GM19351 (cell line): ENCODE measurements around the gene ANTXR1.

Experiments
- ATAC-seq: cut with Tn5 transposase; IDR thresholded peaks from one replicate; pipeline ENCODE4 v1.9.1; 2021; ENCODE audit warnings: mild to moderate bottlenecking, moderate library complexity; ENCODE audit not compliant: unreplicated experiment

ANTXR1 gene

GRCh38 chr2:69013142-69013839 lies at the start of gene ANTXR1:
Gene ANTXR1 (plus strand): TSS chr2:69013179. CDS start chr2:69013500, 321 bp downstream.
- ATAC-seq: no peak

- no peak for ATAC-seq
Measured at GRCh38 chr2:68964282-68964681, 48.7 kb upstream of the ANTXR1 start.

GRCh38 chr2:68968221-68968620 lies 44.8 kb upstream of the ANTXR1 start:
- no peak for ATAC-seq

DNA sequence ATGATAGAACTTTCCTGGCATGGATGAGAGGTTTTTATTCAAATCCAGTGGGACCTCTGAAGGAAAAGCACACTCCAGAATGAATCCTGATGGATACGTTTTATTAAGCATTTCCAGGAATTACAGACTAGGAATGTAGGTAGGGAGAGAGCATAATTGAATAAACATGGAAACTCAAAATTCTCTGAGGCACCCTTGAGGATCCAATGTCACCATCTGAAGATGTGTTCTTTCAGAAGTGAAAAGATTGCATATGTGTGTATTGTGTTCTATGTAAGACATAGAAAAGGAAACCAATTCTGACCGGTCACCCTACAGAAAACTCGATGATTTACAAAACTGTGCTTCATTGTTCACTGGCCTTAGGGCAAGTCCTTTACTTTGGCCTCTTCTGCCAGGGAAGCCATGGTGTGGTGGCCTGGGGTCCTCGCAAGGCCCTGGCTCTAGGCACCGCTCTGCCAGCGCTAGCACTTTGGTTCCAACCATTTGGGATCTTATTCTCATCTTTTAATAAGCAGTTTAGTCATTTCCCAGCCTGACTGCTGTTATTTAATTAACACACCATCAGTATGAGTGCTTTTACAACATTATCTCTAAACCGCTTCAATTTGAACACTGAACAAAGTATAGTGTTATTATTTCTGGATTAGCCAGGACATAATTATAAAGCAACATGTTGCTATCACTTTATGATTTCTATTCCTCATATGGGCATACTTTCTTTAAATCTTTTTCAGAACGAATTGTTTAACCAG lies 43.1 kb upstream of the ANTXR1 start:
- ATAC-seq: no peak

GRCh38 chr2:68970566-68971265 lies 42.3 kb upstream of the ANTXR1 start:
- ATAC-seq: no peak

- ATAC-seq: no peak
Measured at GRCh38 chr2:68971591-68972231, 41.3 kb upstream of the ANTXR1 start.

GRCh38 chr2:68974251-68974650 lies 38.7 kb upstream of the ANTXR1 start, which contains the start of gene GKN1:
Gene GKN1 (plus strand): TSS chr2:68974636. CDS start chr2:68974678, 42 bp downstream.
- ATAC-seq: no peak

GRCh38 chr2:68974946-68975665 lies 37.9 kb upstream of the ANTXR1 start:
- no peak for ATAC-seq

GRCh38 chr2:68975844-68976243 lies 37.1 kb upstream of the ANTXR1 start:
- ATAC-seq: no peak

DNA sequence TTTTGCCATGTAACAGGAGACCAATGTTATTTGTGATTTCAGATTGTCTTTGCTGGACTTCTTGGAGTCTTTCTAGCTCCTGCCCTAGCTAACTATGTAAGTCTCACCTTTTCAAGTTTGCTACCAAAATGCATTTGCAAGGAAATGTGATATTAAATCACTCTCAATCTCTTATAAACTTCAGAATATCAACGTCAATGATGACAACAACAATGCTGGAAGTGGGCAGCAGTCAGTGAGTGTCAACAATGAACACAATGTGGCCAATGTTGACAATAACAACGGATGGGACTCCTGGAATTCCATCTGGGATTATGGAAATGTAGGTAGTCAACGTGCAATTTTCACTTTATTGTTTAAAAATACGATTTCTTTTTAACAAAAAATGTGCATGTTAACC lies 35.5 kb upstream of the ANTXR1 start:
- no peak for ATAC-seq

DNA sequence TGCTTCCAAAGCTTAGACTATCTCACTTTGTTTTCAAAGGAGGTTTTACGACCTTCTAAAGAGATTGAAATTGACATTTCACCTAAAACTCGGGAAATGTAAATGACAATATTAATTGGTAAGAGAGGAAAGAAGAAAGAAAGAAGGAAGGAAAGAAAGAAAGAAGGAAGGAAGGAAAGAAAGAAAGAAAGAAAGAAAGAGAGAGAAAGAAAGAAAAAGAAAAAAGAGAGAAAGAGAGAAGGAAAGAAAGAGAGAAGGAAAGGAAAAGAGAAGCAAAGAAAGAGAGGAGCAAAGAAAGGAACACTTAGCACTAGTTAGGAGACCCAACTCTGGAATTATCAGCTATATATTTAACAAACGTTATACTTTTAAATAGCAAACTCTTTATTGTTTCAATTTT lies 34.9 kb upstream of the ANTXR1 start:
- ATAC-seq: no peak

GRCh38 chr2:68980956-68981355 lies 32.0 kb upstream of the ANTXR1 start:
- ATAC-seq: no peak

DNA sequence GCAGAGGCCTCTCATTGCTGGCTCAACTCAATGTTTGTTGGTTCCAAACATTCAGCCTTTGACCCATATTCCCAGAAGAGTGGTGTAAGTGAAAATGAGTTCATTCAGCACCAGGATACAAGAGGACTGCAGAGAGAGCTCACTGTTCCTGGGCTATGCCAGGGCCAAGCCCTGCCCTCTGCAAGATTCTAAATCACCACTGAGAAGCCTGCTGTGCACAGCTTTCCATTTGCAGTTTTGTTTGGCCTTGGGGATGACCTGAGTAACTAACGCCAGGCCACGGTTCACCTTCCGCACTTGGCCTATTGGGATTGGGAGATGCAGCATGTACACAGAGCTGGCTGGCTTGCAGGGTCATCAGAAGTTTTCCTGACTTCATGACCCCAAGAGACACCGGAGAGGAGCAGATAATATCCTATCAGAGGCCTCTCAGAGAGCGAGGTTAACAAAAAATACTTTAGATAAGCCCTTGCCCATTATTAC lies 25.9 kb upstream of the ANTXR1 start:
- ATAC-seq: no peak

GRCh38 chr2:68989035-68989434 lies 23.9 kb upstream of the ANTXR1 start:
- ATAC-seq: no peak

- ATAC-seq: no peak
Measured at GRCh38 chr2:68992341-68992740, 20.6 kb upstream of the ANTXR1 start.

DNA sequence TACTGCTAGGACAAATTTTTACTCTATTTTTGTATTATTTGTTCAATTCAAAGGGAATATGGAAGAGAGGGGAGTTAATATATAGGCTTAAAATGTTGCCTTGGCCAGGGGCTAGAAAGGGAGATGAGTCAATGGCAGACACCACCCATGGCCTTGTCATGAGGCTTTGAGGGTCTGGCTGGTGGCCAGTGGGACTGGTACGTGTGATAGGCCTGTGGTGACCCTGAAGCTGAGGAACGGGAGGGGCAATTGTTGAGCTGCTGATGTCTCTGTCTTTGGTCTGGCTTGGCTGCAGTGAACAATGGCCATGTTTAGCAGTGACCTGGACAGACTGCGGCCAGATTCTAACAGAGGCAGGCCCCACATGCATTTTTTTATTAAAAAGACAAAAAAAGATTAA lies 20.0 kb upstream of the ANTXR1 start:
- ATAC-seq: no peak

DNA sequence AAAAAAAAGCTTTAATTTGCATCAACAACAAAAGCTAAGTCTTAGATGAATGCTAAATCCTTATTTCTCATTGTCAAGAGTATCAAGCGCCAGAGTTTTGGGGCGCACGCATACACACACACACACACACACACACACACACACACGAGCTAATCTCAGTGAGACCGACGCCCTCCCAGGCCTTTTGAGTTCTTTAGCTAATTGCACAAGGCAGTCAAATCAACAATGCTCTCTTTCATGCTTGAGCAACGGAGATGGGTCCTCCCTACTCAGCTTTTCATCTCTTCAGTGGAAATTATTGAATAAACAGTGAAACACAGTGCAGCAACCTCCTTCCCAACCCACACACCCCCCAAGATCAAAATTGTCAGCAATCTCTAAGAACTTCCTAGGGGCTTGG lies 19.3 kb upstream of the ANTXR1 start:
- no peak for ATAC-seq

- ATAC-seq: no peak
Measured at GRCh38 chr2:68994864-68995263, 18.1 kb upstream of the ANTXR1 start.

DNA sequence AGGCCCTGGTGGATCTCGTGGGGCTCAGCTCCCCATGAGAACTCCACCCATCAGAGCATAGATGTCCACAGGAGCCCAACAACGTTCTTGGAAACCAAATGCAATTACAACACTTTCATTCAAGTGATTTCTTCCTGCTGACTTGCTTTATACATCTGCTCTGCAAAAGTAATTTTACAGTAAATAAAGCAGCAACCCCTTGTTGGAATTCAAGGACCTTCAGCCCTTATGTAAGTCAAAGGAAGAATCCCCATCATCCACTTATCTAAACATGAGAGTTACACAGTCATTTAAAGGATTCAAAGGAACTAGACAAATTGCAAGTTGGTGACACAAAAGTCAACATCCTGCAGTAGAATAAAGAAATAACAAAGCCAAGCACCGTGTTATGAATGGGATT lies 17.1 kb upstream of the ANTXR1 start:
- no peak for ATAC-seq

DNA sequence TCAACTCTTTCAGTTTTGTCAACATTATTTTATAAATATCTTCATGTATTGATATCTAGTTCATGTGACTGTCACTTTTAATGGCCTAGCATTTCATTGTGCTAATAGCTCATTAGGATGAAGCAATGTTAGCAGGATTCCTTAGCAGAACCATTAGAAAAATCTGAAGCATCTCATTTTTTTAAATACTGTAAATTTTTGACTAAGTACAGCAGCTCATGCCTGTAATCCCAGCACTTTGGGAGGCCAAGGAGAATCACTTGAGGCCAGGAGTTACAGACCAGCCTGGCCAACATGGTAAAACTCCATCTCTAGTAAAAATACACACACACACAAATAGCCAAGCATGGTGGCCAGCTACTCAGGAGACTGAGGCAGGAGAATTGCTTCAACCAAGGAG lies 15.6 kb upstream of the ANTXR1 start:
- ATAC-seq: no peak
